ENCODE results near the gene ONECUT1.

Gene ONECUT1

DNA sequence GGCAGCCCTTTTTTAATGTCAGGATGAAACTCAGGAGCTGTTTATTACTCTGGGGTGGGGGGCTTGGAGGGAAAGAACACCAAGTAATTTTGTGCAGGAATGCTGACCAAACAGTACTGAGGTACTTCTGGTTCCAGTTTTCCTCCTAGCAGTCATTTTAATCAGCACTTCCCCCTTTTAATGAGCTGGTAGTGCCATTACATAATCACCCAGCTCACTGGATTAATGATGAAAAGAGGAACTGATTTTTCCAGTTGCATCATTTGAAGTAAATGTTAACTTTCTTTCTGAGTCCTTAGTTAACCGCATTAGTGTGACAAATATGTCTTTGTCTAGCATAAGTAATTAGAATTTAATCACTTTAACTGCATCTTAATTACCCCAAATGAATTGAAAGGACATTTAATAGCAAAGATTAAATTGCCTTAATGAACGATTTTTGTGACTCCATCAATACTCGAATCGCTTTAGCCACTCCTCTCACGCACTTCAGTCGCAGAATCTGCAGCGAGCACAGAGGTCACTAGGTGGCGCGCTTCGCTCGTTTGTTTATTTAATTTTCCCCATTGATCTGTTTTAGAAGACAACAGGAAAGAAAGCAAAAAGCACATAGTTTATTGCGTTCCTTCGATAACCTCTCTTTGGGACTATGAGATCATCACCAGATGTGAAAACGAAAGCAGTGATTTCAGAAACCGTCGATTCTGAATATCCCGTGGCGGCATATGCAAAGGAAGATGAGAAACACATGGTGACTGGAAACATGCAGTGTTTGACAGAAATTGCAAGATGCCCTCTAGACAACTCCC, 9.8 kb downstream of the ONECUT1 start:
- peak; percentile 70 for DNase-seq

DNA sequence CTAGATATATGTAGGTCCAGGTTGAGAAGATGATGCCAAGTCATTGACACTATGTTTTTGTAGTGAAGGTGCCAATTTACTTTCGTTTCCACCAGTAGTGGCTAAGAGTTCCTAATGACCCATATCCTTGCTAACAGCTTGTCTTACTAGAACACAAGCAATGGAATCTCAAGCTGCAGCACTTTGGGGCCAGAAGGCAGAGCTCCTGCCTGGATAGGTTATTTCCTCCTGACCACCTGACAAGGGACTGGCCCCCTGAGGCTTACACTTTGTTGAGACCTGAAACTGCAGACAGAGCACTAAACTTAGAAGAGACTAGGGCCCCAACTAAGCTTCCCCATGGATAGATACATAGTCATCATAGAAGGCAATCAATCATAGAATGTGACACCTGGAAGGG, 11.7 kb downstream of the ONECUT1 start:
- no peak for DNase-seq

DNA sequence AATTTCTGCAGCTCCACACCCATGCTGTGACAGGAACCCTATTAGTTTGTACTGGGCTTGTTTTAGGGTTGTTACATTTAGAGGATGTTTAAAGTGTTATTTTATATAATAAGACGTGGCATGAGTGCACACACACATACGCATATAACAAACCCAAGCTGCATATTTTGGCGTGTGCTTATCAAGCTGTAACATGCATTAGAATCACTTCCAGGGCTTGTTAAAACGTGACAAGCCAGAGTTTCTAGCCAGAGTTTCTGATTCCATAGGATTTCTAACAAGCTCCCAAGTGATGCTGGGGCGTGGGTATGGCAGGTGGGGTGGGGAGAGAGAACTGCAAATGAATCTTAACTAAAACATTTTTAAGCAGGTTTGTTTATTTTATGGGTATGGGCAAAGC, 17.4 kb downstream of the ONECUT1 start:
- DNase-seq = no peak

DNA sequence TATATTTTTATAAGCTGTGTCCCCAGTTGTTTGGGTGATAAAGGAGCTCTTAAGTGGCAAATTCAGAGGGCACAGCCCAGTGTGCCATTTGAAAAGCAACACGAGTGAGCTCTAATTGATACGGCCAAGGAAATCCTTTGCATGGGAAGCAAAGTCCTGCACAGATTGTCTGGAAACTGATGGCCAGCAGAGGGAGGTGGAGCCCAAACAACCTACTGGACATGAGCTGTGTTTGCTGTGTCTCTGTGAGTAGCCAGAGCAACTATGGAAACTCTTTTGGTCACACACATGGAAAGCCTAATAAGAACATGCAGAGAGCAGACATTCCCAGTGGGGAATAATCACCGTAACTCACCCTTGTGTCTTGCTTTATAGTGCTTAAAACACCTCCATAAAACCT, 24.4 kb downstream of the ONECUT1 start:
- DNase-seq = no peak

DNA sequence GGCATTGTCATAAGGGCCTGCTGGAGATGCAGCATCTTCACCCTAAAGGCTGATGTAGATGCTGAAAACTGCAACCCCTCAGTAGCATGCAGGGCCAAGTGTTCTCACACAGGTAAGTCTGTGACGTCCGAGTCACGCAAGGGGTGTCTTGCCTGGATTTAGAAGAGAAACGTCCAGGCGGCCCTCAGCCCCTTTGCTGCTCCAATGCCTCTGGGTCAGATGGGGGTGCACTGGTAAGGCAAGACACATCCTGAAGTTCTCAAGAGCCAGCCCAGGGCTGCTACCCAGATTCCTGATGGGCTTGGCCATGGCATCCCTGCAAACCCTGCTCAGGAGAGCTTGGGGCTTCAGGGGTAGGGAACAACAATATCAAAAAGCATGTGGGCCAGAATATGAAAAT, 25.4 kb downstream of the ONECUT1 start:
- DNase-seq = no peak

DNA sequence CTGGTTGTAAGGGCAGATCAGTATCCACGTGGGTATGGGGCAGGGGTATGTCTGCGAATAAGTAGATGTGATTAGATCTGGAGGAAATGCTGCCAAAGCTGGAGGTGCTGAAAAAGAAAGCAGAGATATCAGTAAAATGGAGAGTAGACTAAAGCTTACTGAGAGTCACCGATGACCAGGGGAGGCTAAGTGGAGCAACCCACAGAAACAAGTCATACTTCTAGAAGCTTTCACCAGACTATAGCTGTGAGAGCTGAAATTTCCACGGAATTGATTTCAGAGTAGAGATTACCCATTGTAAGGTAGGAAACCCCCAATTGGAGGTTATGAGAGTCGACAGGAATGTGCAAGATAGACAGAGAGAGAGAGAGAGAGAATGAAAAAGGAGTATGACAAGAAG, 27.5 kb downstream of the ONECUT1 start:
- DNase-seq = no peak

DNA sequence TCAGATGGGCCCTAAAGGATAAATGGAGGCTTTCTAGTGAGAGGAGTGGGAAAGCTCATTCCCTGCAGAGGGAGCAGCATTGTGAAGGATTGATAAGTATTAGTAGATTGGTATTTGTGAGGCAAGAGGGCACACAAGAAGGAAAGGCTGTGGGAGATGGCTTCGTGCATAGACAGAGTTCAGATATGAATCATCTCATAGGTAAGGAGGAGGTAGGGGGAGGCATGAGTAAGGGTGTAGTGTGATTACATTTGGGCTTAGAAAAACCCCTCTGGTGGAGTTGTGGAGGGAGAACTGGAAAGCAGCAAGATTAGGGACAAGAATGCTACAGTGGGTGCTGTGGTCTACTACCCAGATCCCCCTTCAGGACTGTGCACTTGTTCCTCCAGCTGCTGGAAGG, 29.6 kb downstream of the ONECUT1 start:
- DNase-seq = no peak

DNA sequence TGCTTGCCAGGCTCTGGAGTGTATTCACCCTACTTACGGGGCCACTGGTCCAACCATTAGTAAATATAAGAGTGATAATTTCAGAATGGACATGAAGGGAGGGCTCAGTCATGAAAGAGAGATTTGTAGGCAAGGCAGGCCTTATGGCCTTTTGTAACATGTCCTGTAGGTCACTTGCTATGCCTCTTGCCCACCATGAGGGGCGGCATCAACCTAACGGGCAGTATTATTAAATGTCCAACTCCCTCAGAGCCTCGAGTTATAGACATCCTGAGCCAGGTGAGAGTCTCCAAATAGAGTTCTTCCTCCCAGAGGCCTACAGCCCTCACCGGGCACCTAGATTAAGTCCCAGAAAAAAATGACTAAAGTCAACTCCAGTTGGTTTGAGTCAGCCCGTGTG, 30.2 kb downstream of the ONECUT1 start:
- DNase-seq = no peak

DNA sequence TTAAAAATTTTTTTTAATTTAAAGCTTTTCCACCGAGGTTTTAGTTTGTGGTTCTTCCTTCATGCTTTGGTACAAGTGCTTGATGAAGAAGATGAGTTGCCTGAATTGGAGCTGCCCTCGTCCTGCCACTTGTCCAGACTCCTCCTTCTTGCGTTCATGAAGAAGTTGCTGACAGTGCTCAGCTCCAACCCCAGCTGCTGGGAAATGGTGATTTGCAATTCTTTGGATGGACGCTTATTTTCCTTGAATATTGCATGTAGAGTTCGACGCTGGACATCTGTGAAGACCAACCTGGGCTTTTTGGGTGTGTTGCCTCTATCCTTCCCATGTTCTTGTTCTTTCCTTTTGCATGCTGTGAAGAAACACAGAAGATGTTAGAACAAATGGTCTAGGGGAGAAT, 32.6 kb downstream of the ONECUT1 start:
- DNase-seq = no peak

DNA sequence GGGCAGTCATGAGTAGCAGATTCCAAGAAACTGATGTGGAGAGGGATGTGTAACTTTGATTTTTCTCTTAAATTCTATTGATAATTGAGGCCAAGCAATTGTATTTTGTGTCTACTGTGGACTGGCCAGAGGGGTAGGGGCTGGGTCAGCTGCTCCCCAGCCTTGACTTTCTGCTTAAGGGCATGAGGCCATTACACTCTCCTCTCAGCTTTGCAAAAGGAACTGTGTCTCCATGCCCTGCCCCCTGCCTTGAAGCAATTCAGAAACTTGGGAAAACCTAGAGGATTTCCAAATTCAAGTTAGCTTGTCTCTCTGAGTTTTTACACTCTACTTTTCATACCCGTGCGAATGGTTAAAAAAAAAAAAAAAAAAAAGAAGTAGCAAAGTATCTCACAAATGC, 38.6 kb downstream of the ONECUT1 start:
- no peak for DNase-seq

DNA sequence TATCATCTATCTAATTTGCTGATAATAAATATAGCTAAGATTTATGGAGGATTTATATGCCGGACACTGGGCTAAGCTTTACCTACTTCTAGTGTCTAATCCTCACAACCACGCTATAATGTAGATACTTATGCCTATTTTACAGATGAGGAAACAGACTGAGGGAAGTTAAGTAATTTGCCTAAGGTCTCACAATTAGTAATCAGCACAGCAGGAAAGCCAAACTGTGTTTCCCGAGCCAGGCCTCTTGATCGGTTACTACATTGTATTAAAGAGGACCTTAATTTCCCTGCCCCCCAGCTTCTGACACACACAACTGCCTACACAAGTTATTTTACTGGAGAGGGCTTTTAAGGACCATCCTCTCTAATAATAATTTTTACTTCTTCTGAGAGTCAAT, 40.9 kb downstream of the ONECUT1 start:
- no peak for DNase-seq

DNA sequence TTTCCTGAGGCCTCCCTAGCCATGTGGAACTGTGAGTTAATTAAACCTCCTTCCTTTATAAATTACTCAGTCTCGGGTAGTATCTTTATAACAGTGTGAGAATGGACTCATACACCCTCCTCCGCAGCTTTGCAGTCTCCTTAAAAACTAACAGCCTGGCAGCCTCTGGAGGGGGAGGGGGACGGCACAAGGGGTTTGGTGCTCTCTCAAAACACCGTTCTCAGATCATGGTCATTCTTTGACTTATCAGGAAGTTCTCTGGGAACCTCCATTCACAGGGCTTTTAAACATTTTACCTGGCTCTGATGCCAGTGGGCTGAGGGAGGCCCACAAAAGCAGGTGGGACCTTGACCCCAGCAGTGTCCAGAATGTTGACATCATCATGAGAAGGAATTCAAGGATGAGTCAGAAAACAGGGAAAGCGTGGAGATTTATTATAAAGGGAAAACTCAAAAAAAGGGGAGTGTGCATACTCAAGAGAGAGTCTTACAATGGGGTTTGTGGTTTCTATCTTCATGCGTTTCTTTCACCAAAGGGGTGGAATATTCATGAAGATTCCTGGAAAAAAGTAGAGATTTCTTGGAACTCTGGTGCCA, 43.9 kb downstream of the ONECUT1 start:
- DNase-seq = no peak

DNA sequence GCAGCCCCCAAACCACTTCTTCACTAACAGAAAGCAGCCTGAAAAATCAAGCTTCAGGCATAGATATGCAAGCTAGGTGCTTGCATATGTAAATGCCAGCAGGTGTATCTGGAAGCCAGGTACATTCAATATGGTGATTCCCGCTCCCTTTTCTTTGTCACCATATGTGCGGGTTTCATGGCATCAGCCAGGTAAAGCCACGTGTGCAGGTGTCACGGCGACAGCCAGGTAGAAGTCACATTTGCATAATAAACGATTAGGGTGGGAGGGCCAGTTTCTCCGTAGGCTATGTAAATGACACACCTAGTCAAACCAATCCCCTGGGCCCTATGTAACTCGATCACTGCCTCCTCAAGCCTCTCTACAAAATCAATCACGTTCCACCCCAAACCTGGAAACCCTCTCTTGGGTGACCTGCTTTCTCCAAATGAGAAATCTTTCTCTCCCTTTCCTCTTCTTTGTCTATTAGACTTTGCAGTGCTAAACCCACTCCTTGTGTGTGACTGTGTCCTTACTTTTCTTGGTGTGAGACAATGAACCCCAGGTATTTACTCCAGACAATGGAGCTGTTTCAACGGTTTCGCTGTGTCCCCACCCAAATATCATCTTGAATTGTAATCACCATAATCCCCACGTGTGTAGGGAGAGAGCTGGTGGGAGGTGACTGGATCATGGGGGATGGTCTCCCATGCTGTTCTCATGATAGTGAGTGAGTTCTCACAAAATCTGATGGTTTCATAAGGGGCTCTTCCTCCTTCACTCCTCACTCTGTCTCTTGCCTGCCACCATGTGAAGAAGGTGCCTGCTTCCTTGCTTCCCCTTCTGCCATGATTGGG, 44.6 kb downstream of the ONECUT1 start:
- no peak for DNase-seq

DNA sequence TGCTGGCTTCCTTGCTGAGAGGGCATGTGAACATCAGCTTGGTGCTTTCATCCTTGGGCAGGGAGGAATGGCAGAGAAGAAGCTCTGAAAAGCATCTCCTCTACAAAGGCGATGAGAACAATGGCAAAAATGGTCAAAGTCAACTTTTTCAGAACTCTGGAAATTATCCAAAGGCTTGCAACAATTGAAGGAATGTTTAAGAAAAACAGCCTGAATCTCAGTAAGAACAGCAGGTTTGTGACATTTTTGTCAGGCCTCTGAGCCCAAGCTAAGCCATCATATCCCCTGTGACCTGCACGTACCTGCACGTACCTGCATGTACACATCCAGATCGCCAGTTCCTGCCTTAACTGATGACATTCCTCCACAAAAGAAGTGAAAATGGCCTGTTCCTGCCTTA, 51.8 kb downstream of the ONECUT1 start:
- DNase-seq = no peak

DNA sequence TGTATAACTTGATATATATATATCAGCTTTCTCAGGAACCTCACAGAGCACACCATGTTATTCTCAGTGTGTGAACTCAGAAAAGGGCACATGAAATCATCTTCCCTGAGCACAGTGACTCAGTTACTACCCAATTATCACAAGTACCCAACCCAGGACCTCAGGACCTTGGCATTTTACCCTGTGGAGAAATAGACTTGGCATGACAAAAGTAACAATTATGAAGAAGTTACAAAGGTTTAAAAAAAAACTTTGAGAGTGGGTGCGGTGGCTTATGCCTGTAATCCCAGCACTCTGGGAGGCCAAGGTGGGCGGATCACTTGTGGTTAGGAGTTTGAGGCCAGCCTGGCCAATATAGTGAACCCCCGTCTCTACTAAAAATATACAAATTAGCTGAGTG, 52.4 kb downstream of the ONECUT1 start:
- no peak for DNase-seq

DNA sequence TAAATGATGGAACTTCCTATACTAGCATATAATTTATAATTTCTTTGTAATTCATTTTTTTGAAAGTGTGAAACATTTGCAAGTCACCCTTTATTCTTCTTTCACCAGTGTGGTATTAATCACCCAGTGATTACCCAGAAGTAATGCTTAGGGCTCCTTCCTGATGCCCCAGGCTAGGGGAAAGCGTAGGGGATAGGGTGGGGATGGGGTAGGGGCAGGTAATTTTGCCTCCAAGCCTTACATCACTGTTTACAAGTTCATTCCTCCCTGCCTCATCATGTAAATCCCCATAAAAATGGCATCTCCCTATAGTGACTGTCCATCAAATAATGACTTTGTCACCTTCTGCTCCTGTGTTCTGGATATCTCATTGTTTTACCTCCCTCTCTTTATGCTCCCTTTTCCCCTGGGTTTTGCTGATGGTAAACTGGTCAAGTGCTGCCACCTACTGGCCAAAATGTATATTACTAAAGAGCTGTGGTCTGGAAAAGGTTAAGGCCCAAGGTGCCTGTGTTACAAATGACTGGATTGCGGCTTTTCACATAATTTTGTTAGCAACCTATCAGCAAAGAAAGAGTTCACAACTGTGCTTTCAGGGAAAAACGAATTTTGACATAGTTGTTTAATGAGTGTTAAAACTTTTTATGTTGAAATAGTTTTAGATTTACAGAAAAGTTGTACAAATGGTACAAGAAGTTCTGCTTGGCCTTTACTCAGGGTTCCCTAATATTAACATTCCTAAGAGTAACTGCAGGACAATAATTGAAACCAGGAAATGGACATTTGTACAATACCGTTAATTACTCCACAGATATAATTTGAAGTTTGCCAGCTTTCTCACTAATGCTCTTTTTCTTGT, 54.7 kb downstream of the ONECUT1 start:
- peak; percentile 61 for DNase-seq

DNA sequence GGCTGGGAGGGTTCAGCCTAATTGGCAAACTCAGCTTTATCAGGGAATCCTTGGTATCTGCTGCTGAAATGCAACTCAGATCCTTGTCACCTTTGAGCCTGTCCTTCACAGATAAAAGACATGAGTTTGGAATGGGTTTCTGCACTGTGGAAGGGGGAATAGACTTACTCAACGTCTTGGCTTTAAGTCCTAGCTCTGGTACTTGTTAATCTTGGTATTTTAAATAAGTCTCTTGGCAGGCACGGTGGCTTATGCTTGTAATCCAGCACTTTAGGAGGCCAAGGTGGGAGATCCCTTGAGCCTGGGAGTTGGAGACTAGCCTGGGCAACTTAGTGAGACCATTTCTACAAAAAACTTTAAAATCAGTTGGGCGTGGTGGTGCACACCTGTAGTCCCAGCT, 55.8 kb downstream of the ONECUT1 start:
- DNase-seq = no peak

DNA sequence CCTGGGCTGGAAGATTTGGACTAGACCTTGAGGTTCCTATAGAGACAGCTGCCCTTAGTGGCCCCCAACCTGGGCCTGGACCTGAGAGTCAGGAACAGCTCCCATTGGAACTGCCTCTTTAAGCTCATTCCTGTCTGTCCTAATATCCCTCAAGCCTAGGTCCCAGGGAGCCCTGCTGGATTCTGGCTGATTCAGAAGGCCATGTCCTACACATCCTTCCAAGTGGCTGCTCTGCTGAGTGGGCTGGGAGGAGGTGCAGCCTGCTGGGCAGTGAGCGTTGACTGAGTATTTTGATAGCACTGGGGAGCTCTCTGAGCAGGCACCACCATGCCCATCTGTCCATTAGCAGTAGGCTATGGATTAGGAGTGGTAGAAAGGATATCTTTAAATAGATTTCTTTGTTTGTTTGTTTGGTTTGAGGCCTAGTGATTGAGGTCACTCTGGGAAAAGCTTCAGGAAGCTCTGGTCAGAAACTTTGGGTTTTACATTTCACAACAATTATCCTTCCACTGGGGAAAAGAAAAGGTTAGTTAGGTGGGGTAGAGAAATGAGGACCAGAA, 56.4 kb downstream of the ONECUT1 start:
- no peak for DNase-seq

DNA sequence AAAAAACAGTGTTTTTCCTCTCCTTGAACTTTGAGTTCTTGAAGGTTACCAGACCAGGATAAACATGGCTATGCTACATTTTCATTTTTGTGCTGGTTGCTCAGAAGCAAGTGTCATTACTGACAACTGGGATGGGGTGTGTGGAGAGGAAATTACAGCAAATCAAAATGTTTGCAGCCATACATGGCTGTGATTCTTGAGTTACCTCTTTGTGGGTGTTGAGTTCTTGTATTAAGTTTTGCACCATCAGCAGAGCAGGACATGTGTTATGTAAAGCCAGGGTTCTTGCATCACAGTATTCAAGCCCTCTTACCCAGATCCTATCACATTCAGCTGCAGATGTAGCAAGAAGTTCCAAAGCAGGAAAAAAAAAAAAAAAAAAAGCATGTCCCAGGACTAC, 57.0 kb downstream of the ONECUT1 start:
- DNase-seq = no peak

DNA sequence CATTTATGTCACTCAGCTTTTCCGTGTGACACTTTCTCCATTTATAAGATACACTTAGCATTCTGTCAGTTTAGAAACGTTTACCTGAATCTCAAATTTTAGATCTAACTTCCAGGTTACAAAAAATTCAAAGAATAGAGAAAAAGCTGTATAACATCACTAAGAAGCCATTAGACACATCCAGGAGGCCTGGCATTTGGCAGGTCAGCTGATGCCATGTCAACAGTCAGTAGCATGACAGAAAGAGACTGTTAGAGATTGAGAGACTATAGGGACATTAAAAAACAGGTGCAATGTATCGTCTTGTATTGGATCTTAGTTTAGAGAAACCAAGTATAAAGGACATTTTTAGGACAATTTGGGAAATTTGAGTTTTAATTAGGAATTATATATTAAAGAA, 57.6 kb downstream of the ONECUT1 start:
- DNase-seq = no peak

DNA sequence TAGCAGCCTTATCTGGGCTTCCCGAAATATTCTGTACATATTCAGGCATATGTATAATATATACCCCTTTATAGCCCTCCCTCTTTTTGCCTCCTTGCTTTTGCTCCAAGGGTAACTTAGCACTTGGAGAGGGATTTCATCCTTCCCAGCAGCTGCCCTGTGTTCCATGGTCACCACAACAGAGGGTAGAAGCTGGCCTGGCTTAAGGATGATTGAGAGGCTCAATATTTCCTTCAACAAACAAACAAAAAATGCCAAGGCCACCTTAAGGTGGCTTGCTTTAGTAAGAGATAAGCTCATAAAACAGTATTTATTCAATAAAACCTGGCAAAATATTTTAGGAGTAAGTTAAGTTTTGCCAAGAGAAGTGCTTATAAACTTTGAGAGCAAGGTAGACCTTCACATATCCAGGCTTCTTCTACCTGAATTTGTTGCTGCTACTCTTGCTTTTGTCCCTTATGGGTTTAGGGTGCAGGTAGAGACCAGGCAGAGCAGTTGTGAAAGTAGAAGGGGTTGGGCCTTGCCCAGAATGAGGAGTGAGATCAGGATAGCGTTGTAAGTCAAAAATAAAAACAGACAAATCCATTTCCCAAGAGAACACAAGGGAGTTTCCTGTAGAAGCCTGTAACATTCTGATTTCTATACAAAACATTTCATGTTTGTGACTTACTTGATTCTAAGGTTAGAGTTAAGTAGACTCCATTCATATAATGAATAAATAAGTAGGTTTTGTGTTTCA, 58.2 kb downstream of the ONECUT1 start:
- no peak for DNase-seq

DNA sequence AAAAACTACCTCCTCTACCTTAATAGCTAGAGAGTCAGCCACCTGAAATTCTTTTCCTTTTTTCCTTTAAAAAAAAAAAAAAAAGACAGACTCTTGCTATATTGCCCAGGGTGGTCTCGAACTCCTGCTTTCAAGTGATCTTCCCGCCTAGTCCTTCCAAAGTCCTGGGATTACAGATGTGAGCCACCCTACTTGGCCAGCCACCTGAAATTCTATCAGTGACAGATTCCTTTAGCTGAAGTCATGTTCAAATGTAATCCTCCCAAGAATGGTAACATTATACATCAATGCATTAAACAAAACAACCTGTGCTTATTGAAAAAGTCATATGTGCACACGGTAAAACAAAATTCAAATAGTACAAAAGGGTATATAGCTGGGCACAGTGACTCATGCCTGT, 59.1 kb downstream of the ONECUT1 start:
- DNase-seq = no peak
